Stimulated activated CD8-positive, alpha-beta memory T cell treated with anti-CD3 and anti-CD28 coated beads, Interleukin-12 subunit alpha, Interleukin-12 subunit beta, amount 100 ng/mL, for 1 hour (primary cell): ENCODE data around the gene ARPC5L.
A peak's percentile ranks its signal among the peaks of the same experiment; 100 is the strongest.
"Not testable (repeated sequence)": the region's sequence is repeated elsewhere in the genome, so short reads cannot be mapped to it uniquely, and the experiment has no call there.

Experiments used
- DNase-seq: peaks from one replicate; pipeline ENCODE4 v3.0.0-alpha.2; 2020; ENCODE audit warnings: low read depth

The ARPC5L gene

GRCh38 chr9:124841075-124841821 is 20.7 kb upstream of the ARPC5L start:
- no peak for DNase-seq

GRCh38 chr9:124843456-124844034 is 18.4 kb upstream of the ARPC5L start:
- DNase-seq: no peak

- DNase-seq: no peak
Observed at GRCh38 chr9:124844291-124844690, 17.6 kb upstream of the ARPC5L start.

GRCh38 chr9:124846467-124846866 is 15.5 kb upstream of the ARPC5L start:
- DNase-seq: not testable (repeated sequence)

GRCh38 chr9:124846969-124847368 is 15.0 kb upstream of the ARPC5L start:
- no peak for DNase-seq

GRCh38 chr9:124849801-124850200 is 12.1 kb upstream of the ARPC5L start:
- no peak for DNase-seq

GRCh38 chr9:124852121-124852828 is 9.7 kb upstream of the ARPC5L start:
- no peak for DNase-seq

GRCh38 chr9:124852829-124853531 is 8.9 kb upstream of the ARPC5L start, which contains the start of gene WDR38:
Gene WDR38 (plus strand): TSS chr9:124853460. CDS start chr9:124853532, 72 bp downstream.
- DNase-seq: peak; percentile 51

- no peak for DNase-seq
Observed at GRCh38 chr9:124853605-124854143, 8.3 kb upstream of the ARPC5L start.

- DNase-seq: no peak
Observed at GRCh38 chr9:124854161-124854560, 7.8 kb upstream of the ARPC5L start.

- DNase-seq: no peak
Observed at GRCh38 chr9:124854822-124855221, 7.1 kb upstream of the ARPC5L start.

GRCh38 chr9:124855566-124855943 is 6.4 kb upstream of the ARPC5L start:
- DNase-seq: no peak

GRCh38 chr9:124855944-124856765 is 5.8 kb upstream of the ARPC5L start:
- no peak for DNase-seq

GRCh38 chr9:124857533-124858162 is 4.3 kb upstream of the ARPC5L start:
- DNase-seq: no peak

GRCh38 chr9:124858330-124859046 is 3.4 kb upstream of the ARPC5L start:
- no peak for DNase-seq

GRCh38 chr9:124859803-124860581 is 1.9 kb upstream of the ARPC5L start:
- DNase-seq: no peak

GRCh38 chr9:124860582-124861341 is 1.2 kb upstream of the ARPC5L start:
- DNase-seq: no peak

- DNase-seq: no peak
Observed at GRCh38 chr9:124863371-124863871, 1.5 kb downstream of the ARPC5L start.
